Rectal smooth muscle tissue (tissue), 1 donor: ENCODE data around the gene GAS5.
A peak's percentile ranks its signal among the peaks of the same experiment; 100 is the strongest.

Source experiments
- H3K27ac ChIP-seq: one replicate; pipeline ENCODE4 v1.7.0; 2013; ENCODE audit warnings: low read depth, low read length, inconsistent platforms
- H3K27me3 ChIP-seq: one replicate; pipeline ENCODE4 v1.7.0; 2013; ENCODE audit warnings: low read length; ENCODE audit not compliant: control insufficient read depth, insufficient read depth
- H3K36me3 ChIP-seq: one replicate; pipeline ENCODE4 v1.7.0; 2013; ENCODE audit warnings: low read length; ENCODE audit not compliant: control insufficient read depth, insufficient read depth
- H3K4me1 ChIP-seq: one replicate; pipeline ENCODE4 v1.7.0; 2013; ENCODE audit warnings: low read length; ENCODE audit not compliant: control insufficient read depth, insufficient read depth
- H3K4me3 ChIP-seq: one replicate; pipeline ENCODE4 v1.7.0; 2013; ENCODE audit warnings: low read length
- H3K9ac ChIP-seq: one replicate; pipeline ENCODE4 v1.7.0; 2013; ENCODE audit warnings: low read length

GAS5 gene

GRCh38 chr1:173867753-173868265, at the start of gene GAS5:
GAS5 (minus strand) TSS chr1:173867989.
- H3K4me3 ChIP-seq, result peak within 1 kb of the TSS; percentile 90
- H3K27ac ChIP-seq, result peak within 1 kb of the TSS; percentile 95
- no peaks in the 10 kb centered on the region for H3K27me3 ChIP-seq
- peaks cover 9% of the 10 kb centered on the region for H3K4me1 ChIP-seq
- peak within 1 kb of the TSS; percentile 73 for H3K9ac ChIP-seq
- peaks cover 19% of the 10 kb centered on the region for H3K36me3 ChIP-seq

DNA sequence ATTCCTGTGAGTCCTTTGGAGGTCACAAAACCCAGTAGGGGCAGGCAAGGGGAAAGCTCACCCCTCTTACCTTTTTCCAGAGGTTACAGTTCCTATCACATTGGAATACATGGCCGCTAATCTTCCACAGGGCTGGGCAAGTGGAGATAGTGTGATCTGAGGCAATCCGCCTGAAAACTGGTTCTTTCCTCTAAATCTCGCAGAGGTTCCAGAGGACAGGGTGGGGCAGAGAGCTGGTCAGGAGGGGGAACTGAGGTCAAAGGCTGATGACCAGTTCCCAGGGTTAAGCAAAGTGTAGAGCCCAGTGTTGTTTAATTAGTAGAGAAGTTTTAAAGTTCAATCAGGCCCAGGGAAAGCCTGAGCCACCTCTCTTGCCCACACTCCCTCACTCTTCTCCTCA, 49.4 kb upstream of the GAS5 start, which contains the start of gene SERPINC1:
Gene SERPINC1, minus strand, starts transcription at position 179 of the 400 bp plus-strand sequence. Its CDS starts 68 bp downstream, at position 111.
- H3K4me1 ChIP-seq, result no peaks in the 10 kb centered on the region
- no peak within 1 kb of the TSS for H3K27ac ChIP-seq
- H3K36me3 ChIP-seq, result no peaks in the 10 kb centered on the region
- no peak within 1 kb of the TSS for H3K4me3 ChIP-seq
- no peaks in the 10 kb centered on the region for H3K27me3 ChIP-seq
- no peak within 1 kb of the TSS for H3K9ac ChIP-seq

- no peak overlapping the region for H3K27ac ChIP-seq
- H3K27me3 ChIP-seq, result no peaks in the 10 kb centered on the region
- no peak overlapping the region for H3K4me3 ChIP-seq
- no peaks in the 10 kb centered on the region for H3K36me3 ChIP-seq
- H3K9ac ChIP-seq, result no peak overlapping the region
- no peaks in the 10 kb centered on the region for H3K4me1 ChIP-seq
Measured at GRCh38 chr1:173916667-173917066, 48.9 kb upstream of the GAS5 start.

- Histone ChIP-seq H3K27ac (no peak overlapping the region), H3K4me1 (no peaks in the 10 kb centered on the region), H3K4me3 (no peak overlapping the region), H3K9ac (no peak overlapping the region), H3K27me3 (no peaks in the 10 kb centered on the region), H3K36me3 (no peaks in the 10 kb centered on the region)
Measured at GRCh38 chr1:173915596-173915995, 47.8 kb upstream of the GAS5 start.

- Histone ChIP-seq H3K9ac (no peak overlapping the region), H3K27me3 (no peaks in the 10 kb centered on the region), H3K27ac (no peak overlapping the region), H3K4me1 (no peaks in the 10 kb centered on the region), H3K4me3 (no peak overlapping the region), H3K36me3 (no peaks in the 10 kb centered on the region)
Measured at GRCh38 chr1:173914366-173914871, 46.6 kb upstream of the GAS5 start.

DNA sequence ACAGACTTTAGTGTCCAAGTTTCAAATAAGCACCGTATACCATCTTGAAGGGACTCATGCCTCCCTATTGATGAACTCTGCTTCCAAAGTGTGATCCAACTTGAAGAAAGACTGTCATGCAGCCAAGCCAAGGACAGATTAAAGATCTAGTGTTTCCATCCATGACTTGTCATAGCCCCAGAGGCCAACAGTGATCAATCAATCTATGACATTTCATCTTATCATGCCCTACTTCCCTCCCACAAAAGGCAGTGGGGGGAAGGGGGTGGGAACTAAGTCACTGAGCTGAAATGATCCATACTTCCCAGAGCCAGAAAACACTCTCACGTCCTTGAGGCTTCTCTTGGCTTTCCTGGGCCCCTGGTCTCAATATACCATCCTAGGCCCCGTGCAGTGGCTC, 45.3 kb upstream of the GAS5 start:
- no peaks in the 10 kb centered on the region for H3K4me1 ChIP-seq
- H3K27me3 ChIP-seq, result no peaks in the 10 kb centered on the region
- H3K9ac ChIP-seq, result no peak overlapping the region
- H3K27ac ChIP-seq, result no peak overlapping the region
- H3K4me3 ChIP-seq, result no peak overlapping the region
- no peaks in the 10 kb centered on the region for H3K36me3 ChIP-seq

DNA sequence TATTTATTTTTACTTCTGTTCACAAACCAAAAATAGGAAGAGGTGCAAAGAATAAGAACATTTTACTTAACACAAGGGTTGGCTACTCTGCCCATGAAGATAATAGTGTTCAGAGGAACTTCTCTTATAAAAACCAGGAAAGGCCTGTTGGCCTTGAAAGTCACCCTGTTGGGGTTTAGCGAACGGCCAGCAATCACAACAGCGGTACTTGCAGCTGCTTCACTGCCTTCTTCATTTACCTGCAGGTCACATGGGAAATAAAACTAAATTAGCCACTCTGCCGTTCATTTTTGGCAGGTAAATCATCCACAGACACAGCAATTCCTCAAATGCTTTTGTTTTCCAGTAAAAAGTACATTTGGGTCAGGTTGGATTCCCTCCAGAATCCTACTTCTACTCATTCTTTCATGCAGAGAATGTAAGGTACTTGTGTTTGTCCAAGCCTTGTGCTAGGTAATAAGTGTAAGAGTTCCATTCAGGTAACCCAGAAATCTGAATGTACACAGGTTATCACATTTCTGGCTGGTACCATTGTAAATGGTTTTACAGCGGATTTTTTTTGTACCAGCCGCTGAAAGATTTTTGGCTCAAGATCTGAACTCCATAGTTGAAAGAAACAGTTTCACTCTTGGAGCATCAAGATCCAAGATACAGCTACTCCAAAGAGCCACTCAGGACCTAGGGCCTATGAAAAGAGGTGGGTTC, 36.2 kb upstream of the GAS5 start:
- Histone ChIP-seq H3K4me1 (no peaks in the 10 kb centered on the region), H3K36me3 (no peaks in the 10 kb centered on the region), H3K27ac (no peak overlapping the region), H3K9ac (no peak overlapping the region), H3K27me3 (no peaks in the 10 kb centered on the region), H3K4me3 (no peak overlapping the region)

- Histone ChIP-seq H3K27me3 (no peaks in the 10 kb centered on the region), H3K4me1 (no peaks in the 10 kb centered on the region), H3K36me3 (no peaks in the 10 kb centered on the region), H3K4me3 (no peak overlapping the region), H3K27ac (no peak overlapping the region), H3K9ac (no peak overlapping the region)
Measured at GRCh38 chr1:173900992-173901391, 33.2 kb upstream of the GAS5 start.

DNA sequence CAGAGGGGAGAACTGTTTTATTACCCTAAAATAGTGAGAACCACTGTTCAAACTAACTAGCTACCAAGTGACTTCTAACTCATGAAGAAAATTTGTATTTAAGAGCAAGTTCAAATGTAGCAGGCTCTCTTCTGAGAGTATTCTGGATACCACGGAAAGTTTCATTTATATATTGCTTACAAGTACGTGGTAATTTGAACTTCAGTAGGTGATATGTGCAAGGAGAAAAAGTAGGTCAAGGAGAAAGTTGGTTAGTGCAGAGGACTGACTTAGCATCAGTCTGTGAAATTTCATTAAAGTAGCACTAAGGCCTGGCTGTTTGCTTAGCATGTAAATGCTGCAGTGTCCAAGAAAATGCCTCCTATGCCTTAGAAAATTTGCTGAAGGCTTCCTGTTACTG, 32.6 kb upstream of the GAS5 start:
- H3K4me1 ChIP-seq, result no peaks in the 10 kb centered on the region
- H3K27me3 ChIP-seq, result no peaks in the 10 kb centered on the region
- no peaks in the 10 kb centered on the region for H3K36me3 ChIP-seq
- H3K27ac ChIP-seq, result no peak overlapping the region
- no peak overlapping the region for H3K9ac ChIP-seq
- H3K4me3 ChIP-seq, result no peak overlapping the region

- Histone ChIP-seq H3K27me3 (no peaks in the 10 kb centered on the region), H3K36me3 (no peaks in the 10 kb centered on the region)
Measured at GRCh38 chr1:173894189-173894588, 26.4 kb upstream of the GAS5 start.

GRCh38 chr1:173893611-173894010, 25.8 kb upstream of the GAS5 start:
- Histone ChIP-seq H3K27me3 (no peaks in the 10 kb centered on the region), H3K27ac (no peak overlapping the region), H3K4me3 (no peak overlapping the region), H3K4me1 (no peaks in the 10 kb centered on the region), H3K36me3 (no peaks in the 10 kb centered on the region), H3K9ac (no peak overlapping the region)

More at GRCh38 chr1:173894189-173894588, 26.4 kb upstream of the GAS5 start:
- no peak overlapping the region for H3K4me3 ChIP-seq
- no peak overlapping the region for H3K27ac ChIP-seq
- H3K4me1 ChIP-seq, result no peaks in the 10 kb centered on the region
- no peak overlapping the region for H3K9ac ChIP-seq

- Histone ChIP-seq H3K36me3 (peaks cover 13% of the 10 kb centered on the region), H3K4me1 (no peaks in the 10 kb centered on the region), H3K27ac (no peak overlapping the region), H3K9ac (no peak overlapping the region), H3K27me3 (no peaks in the 10 kb centered on the region), H3K4me3 (no peak overlapping the region)
Measured at GRCh38 chr1:173889885-173890284, 22.1 kb upstream of the GAS5 start.

GRCh38 chr1:173888749-173889148, 21.0 kb upstream of the GAS5 start:
- Histone ChIP-seq H3K9ac (no peak overlapping the region), H3K27me3 (no peaks in the 10 kb centered on the region), H3K27ac (no peak overlapping the region), H3K36me3 (peaks cover 13% of the 10 kb centered on the region), H3K4me1 (no peaks in the 10 kb centered on the region), H3K4me3 (no peak overlapping the region)
